BLaER1 (cell line): Measurements from ENCODE around the gene EYS.
A peak's percentile ranks its signal among the peaks of the same experiment; 100 is the strongest.

ENCODE experiments used
- H3K27ac ChIP-seq: shearing (Covaris generic); formaldehyde crosslinking; 2 replicates; pipeline ENCODE4 v1.8.1; 2022
- H3K27me3 ChIP-seq: shearing (Covaris generic); formaldehyde crosslinking; 2 replicates; pipeline ENCODE4 v1.8.1; 2022
- H3K36me3 ChIP-seq: shearing (Covaris generic); formaldehyde crosslinking; 2 replicates; pipeline ENCODE4 v1.8.1; 2022
- H3K4me1 ChIP-seq: shearing (Covaris generic); formaldehyde crosslinking; 2 replicates; pipeline ENCODE4 v1.8.1; 2022
- H3K4me2 ChIP-seq: shearing (Covaris generic); formaldehyde crosslinking; 2 replicates; pipeline ENCODE4 v1.8.1; 2022
- H3K4me3 ChIP-seq: shearing (Covaris generic); formaldehyde crosslinking; 2 replicates; pipeline ENCODE4 v1.8.1; 2022
- H3K9ac ChIP-seq: shearing (Covaris generic); formaldehyde crosslinking; 2 replicates; pipeline ENCODE4 v1.8.1; 2022
- H3K9me3 ChIP-seq: shearing (Covaris generic); formaldehyde crosslinking; 2 replicates; pipeline ENCODE4 v1.8.1; 2022
- H4K20me1 ChIP-seq: shearing (Covaris generic); formaldehyde crosslinking; 2 replicates; pipeline ENCODE4 v1.8.1; 2022
- Cebpa-rat ChIP-seq: shearing (Covaris generic); IDR thresholded peaks from 2 replicates; pipeline ENCODE4 v1.8.1; 2022

The EYS gene

DNA sequence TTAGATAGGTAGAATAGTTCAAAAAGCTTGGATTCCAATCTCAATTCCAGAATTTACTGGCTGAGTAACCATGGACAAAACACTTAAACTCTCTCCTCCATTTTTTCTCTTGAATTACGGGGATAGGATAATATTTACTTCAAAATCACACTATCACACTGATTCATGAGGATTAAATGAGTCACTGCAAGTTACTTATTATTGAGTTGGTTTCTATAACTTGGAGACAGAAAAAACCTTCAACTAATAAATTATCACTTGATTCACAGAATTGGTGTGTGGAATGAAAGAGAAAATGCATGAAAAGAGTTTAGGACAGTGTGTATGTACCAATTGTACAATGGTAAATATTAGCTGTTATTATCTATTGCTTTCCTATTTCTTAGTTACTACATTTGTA is 1486.2 kb downstream of the EYS start:
- peaks cover 11% of the 10 kb centered on the region for H3K4me1 ChIP-seq
- H3K9ac ChIP-seq, result no peak overlapping the region
- no peaks in the 10 kb centered on the region for H4K20me1 ChIP-seq
- H3K36me3 ChIP-seq, result no peaks in the 10 kb centered on the region
- no peak overlapping the region for H3K27ac ChIP-seq
- no peak for TF ChIP-seq Cebpa-rat
- H3K4me2 ChIP-seq, result no peak overlapping the region
- no peak overlapping the region for H3K4me3 ChIP-seq
- H3K9me3 ChIP-seq, result no peaks in the 10 kb centered on the region
- H3K27me3 ChIP-seq, result no peaks in the 10 kb centered on the region

DNA sequence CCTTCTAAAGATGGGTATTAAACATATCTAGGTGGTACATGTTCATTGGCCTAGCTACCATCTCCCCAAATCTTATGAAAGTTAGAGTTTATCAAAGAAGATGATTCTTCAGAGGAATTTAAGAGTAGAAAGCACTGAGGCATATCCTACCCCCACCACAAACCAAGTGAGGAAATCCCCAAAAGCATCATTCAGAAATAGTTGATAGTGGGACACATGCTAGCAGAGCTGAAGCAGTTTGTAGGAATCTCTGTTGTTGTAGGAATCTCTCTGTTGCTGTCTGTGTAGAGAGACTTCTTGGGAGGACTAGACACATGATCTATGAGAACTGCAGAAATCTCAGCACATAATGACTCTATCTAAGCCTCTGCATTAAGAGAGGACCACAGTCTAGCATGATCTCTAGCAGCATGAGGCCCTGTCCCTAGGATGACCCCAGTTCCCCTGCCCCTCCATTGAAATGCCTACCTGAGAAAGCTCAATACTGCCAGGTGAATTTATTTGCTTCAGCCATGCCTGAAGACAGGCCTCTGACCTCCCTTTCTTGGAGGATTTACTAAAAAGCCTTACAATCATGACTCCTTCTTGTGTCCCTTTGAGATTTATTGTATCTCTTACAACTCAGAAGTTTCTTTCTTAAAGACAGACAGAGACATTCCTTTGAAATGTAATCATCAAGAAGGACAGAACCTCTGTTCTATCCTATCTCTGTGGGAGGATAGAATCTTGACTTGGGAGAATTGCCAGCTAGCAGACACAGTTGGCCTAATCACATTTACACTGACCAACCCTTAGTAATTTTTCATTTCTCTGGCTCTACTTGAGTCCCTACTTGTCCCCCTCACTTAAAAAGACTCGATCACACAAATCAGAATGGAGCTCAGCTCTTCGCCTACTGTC is 1489.1 kb downstream of the EYS start:
- no peaks in the 10 kb centered on the region for H3K36me3 ChIP-seq
- H3K27ac ChIP-seq, result no peak overlapping the region
- no peaks in the 10 kb centered on the region for H3K9me3 ChIP-seq
- H3K27me3 ChIP-seq, result no peaks in the 10 kb centered on the region
- no peak overlapping the region for H3K9ac ChIP-seq
- peaks cover 11% of the 10 kb centered on the region for H3K4me1 ChIP-seq
- H3K4me2 ChIP-seq, result peak overlapping the region; percentile 15; the same call in 1 of the 2 replicates
- H4K20me1 ChIP-seq, result no peaks in the 10 kb centered on the region
- no peak for TF ChIP-seq Cebpa-rat
- H3K4me3 ChIP-seq, result no peak overlapping the region

DNA sequence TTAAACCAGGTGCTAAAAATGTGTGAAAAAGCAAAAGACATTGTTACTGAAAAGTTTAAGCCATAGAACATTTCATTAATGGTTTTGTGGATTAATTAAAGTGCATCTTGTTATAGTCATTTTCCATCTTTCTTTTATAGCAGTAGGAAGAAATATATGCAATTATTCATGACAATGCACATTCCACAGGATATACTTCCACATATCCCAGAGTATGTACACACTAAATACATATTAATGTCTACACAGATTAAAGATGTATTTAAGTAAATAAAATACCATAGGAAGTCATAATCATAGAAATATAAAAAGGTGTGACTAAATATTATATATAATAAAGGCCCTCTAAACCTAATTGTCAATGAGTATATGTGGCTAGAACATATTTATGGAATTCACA is 1492.7 kb downstream of the EYS start:
- Histone ChIP-seq H3K4me2 (no peak overlapping the region), H3K36me3 (no peaks in the 10 kb centered on the region), H3K4me3 (no peak overlapping the region), H3K27me3 (no peaks in the 10 kb centered on the region), H4K20me1 (no peaks in the 10 kb centered on the region), H3K4me1 (peaks cover 11% of the 10 kb centered on the region), H3K9ac (no peak overlapping the region), H3K27ac (no peak overlapping the region), H3K9me3 (no peaks in the 10 kb centered on the region)
- no peak for TF ChIP-seq Cebpa-rat

DNA sequence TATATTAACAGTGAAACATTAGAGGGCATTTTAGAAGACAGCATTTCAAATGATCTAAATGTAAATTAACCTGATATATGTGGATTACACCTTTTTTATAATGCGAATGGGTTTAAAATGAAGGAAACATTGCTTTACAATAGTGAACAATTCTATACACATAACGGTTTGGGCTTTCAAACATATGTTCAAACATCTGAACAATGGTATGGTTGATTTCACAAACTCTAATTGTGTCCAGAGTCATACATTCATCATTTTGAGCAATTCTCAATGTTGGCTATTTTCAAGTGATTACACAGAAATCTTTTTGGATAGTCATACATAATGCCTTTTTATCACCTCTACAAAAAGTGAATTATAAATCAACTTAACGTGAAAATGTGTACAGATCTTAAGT is 1493.3 kb downstream of the EYS start:
- Histone ChIP-seq H3K27ac (no peak overlapping the region), H3K4me3 (no peak overlapping the region), H3K36me3 (no peaks in the 10 kb centered on the region), H3K4me1 (peaks cover 11% of the 10 kb centered on the region), H4K20me1 (no peaks in the 10 kb centered on the region), H3K27me3 (no peaks in the 10 kb centered on the region), H3K9me3 (no peaks in the 10 kb centered on the region), H3K4me2 (no peak overlapping the region), H3K9ac (no peak overlapping the region)
- no peak for TF ChIP-seq Cebpa-rat

DNA sequence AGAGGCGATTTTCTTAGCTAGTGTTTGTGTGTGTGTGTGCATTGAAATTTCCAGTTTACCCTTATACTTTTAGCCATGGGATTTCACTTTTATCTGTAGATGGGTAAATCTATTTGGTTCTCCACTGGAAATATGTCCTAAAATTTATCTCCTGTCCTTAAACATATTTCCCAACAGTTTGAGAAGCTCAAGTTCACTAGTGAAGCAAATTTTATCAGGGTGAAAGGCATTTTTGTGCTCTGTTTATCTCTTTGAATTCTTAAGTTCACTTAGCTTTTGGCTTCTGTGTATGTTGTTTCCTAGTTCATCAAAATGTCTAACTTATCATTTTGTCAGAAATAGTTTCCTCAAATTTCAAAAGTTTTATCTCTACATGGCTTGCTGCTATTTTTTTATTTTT is 1509.8 kb downstream of the EYS start:
- Histone ChIP-seq H3K9me3 (no peaks in the 10 kb centered on the region), H3K9ac (no peak overlapping the region), H3K4me3 (no peak overlapping the region), H3K4me2 (no peak overlapping the region), H3K36me3 (no peaks in the 10 kb centered on the region), H3K27me3 (no peaks in the 10 kb centered on the region), H4K20me1 (no peaks in the 10 kb centered on the region), H3K4me1 (no peaks in the 10 kb centered on the region; the same call in 1 of the 2 replicates), H3K27ac (no peak overlapping the region)
- TF ChIP-seq Cebpa-rat, result no peak

DNA sequence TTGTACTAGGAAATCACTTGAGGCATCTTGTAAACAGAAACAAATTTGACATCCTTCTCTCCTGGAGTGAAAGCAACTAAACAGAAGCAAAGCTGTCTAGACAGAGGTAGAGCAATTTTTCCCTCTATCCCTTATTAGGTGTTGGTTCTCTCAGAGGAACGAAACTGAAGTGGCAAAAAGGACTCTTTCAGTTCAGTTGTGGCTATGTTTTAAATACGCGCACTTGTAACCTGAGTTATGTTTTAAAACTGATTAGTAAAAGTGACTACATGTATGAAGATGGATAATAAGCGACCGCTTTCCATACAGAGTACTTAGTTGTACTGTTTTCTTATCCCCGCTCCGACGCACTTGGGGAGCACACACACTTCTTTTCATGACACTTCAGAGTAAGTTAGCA is 1520.4 kb downstream of the EYS start:
- Histone ChIP-seq H3K4me1 (no peaks in the 10 kb centered on the region), H3K27ac (no peak overlapping the region), H3K9me3 (no peaks in the 10 kb centered on the region), H4K20me1 (no peaks in the 10 kb centered on the region), H3K4me3 (no peak overlapping the region), H3K27me3 (no peaks in the 10 kb centered on the region), H3K9ac (no peak overlapping the region), H3K4me2 (no peak overlapping the region), H3K36me3 (no peaks in the 10 kb centered on the region)
- TF ChIP-seq Cebpa-rat, result no peak

DNA sequence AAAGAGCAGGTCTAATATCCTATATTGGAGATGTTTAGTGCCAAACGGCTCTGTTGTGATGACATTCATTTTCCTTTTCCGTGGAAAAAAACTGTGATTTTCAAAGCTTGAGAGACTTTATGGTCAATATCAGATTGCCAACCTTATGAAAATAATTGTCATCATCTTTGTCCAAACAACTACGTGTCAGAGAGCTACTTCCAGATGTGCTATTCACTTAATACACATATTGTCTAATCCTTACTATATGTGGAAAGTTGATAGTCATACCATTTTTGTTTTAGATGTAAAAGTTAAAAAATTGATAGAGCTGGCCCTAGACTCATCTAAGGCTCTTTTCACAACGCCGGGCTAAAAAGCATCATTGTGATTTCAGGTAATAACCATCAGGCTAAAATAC is 1521.4 kb downstream of the EYS start:
- H3K4me2 ChIP-seq, result no peak overlapping the region
- H3K9me3 ChIP-seq, result no peaks in the 10 kb centered on the region
- H4K20me1 ChIP-seq, result no peaks in the 10 kb centered on the region
- no peaks in the 10 kb centered on the region for H3K36me3 ChIP-seq
- no peak for TF ChIP-seq Cebpa-rat
- H3K27ac ChIP-seq, result no peak overlapping the region
- H3K4me3 ChIP-seq, result no peak overlapping the region
- no peaks in the 10 kb centered on the region for H3K27me3 ChIP-seq
- H3K9ac ChIP-seq, result no peak overlapping the region
- no peaks in the 10 kb centered on the region for H3K4me1 ChIP-seq

DNA sequence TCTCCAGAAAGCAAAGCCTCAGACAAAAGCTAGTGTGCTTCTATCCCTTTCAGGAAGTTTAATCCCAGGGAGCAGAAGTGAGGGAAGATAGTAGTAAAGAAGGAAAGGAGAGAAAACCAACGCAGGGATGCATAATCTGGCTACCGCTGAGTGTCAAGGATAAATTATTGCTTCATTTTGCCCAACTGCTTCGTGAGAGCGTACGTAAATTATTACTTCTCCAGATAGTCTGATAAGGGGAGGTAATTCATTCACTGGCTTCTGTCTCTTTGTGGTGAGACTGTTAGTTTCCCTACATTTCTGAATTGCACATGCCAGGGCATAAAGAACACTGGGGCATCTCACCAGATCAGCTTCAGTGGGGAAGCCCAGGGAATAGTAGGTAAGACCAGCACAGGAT is 1531.7 kb downstream of the EYS start:
- H4K20me1 ChIP-seq, result no peaks in the 10 kb centered on the region
- no peak for TF ChIP-seq Cebpa-rat
- H3K4me1 ChIP-seq, result no peaks in the 10 kb centered on the region
- no peak overlapping the region for H3K27ac ChIP-seq
- no peak overlapping the region for H3K4me3 ChIP-seq
- no peak overlapping the region for H3K9ac ChIP-seq
- H3K4me2 ChIP-seq, result no peak overlapping the region
- no peaks in the 10 kb centered on the region for H3K36me3 ChIP-seq
- no peaks in the 10 kb centered on the region for H3K9me3 ChIP-seq
- H3K27me3 ChIP-seq, result no peaks in the 10 kb centered on the region

DNA sequence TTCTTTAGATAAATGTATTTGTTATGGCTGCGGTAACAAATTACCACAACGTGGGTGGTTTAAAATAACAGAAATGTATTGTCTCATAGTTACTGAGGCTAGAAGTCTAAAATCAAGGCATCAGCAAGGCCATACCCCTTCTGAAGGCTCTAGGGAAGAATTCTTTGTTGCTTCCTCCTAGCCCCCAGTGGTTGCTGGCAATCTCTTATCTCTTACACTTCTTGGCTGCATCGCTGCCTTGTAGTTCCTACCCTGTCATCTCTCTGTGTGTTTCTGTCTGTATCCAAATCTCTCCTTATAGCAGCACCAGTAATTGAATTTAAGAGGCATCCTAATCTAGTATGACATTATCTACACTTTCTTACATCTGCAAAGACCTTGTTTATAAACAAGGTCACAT is 1536.7 kb downstream of the EYS start:
- Histone ChIP-seq H3K27ac (no peak overlapping the region), H3K27me3 (no peaks in the 10 kb centered on the region), H3K4me2 (no peak overlapping the region), H3K9me3 (no peaks in the 10 kb centered on the region), H3K9ac (no peak overlapping the region), H3K4me1 (no peaks in the 10 kb centered on the region), H3K4me3 (no peak overlapping the region), H3K36me3 (no peaks in the 10 kb centered on the region), H4K20me1 (no peaks in the 10 kb centered on the region)
- no peak for TF ChIP-seq Cebpa-rat

DNA sequence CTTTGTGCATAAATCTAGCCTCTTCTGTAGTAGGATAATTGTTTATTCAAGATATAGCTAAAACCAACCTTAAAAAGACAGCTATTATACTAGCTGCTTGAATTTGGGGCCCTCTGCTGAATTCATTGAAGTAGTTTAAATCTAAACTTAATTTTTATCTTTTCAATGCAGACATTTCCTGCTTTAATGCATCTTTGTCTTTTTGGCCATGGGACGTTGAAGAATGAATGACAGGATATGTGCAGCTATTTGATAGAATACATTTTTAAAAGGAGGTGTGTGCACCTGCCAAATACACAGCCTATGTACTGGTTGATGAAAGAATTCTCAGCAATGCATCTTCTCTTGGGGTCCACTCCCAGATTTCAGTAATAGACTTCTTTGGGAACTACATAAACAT is 1546.5 kb downstream of the EYS start:
- Histone ChIP-seq H3K4me1 (no peaks in the 10 kb centered on the region), H3K9me3 (no peaks in the 10 kb centered on the region), H3K4me3 (no peak overlapping the region), H3K27me3 (no peaks in the 10 kb centered on the region), H3K36me3 (no peaks in the 10 kb centered on the region), H3K4me2 (no peak overlapping the region), H3K27ac (no peak overlapping the region), H3K9ac (no peak overlapping the region), H4K20me1 (no peaks in the 10 kb centered on the region)
- TF ChIP-seq Cebpa-rat, result no peak
